Measurements from ENCODE around the gene PRELID3B.

The PRELID3B gene

DNA sequence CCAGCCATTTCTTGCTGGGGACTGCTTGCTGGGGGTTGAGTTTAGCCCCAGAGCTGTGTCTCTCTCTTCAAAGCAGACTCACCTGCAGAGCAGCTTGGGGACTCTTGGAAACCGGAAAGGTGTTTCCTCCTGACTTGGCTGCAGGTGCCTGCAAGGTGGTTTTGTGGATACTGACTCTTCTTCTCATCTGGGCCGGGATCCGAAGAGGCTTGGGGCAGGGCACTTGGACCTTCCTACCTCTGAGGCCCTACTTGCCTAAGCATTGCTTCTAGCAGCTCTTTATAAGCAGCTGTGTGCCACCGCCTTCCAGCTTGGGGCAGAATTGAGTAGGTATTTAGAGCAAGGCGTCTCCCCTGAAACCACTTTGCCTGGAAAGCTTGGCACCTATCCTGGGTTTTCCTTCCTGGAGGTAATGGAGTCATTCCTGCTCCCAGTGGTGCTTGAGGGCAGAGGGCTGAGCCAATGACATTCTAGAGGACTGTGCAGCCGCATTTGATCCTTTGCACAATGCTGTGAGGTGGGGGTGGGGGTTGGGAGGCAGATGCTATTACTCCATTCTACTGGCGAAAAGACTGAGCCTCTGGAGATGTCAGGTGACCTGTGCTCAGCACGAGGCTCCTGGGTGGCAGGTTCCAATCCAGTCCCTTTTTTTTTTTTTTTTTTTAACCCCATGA is 32.1 kb downstream of the PRELID3B start:
- DNase-seq (ENCODE audit: low read depth, low spot score), result no peak

DNA sequence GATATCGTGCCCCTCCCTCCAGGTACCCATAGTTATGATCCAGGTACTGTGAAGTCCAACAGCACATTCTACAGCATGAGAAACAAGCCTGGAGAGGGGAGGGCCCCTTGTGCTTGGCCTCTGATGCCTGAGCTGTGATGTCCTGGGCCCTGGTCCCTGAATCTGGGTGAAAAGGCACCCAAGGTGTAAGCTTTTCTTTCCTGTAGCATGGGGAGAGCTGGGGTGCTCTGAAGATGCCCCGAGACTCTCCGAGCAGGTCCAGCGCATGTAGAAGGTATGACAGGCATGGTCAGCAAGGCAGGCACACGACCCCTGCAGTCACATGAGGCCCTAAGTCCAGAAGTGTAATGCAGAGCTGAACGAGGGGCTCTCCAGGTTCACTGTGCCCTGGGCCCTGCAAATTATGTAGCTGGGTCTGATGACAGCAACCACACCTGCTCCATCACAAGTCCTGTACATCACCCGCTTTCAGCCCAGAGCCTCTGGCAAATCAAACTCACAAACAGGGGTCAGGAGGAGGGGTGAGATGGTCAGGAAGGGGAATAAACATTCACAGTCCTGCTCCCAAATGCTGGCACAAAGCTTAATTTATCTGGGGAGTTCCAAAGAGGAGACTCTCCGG is 33.8 kb downstream of the PRELID3B start:
- no peak for DNase-seq (ENCODE audit: low read depth, low spot score)

DNA sequence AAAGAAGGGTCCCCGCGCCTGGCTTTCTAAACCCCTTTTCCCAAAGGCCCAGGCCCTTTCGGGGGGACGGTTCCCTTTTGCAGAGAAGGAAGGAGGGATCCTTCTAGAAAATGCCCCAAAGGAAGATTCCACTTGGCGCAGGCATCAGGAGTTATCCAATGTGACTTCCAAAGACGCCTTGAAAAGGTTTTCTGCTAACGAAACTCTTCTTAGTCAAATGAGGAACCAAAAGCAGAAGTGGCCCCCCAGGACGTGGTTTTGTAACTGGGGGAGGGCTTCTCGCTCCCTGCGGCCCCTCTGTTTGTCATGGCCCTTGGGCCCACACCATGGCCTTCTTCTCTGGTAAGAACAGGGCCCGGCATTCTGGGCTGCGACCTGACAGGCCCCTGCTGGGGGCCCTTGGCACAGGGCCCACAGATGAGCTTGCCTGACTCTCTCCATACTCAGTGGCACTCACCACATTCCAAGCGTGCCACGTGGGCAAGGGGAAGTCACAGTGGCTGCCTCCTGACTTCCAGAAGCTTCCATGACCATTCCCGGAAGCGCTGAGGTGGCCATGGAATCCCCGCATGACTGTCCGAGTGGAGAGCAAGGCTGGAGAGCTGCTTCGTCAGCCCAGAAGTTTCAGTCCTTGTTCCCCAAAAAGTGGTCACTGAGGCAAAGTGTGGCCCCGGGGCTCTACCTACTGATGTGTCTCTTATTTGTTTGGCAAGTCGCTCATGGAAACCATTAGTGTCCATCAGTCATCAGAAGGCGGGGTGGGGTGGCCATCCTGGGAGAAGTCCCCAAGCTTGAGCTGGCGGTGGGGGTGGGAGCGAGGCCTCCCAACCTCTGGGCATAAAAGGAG is 34.7 kb downstream of the PRELID3B start:
- DNase-seq (ENCODE audit: low read depth, low spot score), result no peak

DNA sequence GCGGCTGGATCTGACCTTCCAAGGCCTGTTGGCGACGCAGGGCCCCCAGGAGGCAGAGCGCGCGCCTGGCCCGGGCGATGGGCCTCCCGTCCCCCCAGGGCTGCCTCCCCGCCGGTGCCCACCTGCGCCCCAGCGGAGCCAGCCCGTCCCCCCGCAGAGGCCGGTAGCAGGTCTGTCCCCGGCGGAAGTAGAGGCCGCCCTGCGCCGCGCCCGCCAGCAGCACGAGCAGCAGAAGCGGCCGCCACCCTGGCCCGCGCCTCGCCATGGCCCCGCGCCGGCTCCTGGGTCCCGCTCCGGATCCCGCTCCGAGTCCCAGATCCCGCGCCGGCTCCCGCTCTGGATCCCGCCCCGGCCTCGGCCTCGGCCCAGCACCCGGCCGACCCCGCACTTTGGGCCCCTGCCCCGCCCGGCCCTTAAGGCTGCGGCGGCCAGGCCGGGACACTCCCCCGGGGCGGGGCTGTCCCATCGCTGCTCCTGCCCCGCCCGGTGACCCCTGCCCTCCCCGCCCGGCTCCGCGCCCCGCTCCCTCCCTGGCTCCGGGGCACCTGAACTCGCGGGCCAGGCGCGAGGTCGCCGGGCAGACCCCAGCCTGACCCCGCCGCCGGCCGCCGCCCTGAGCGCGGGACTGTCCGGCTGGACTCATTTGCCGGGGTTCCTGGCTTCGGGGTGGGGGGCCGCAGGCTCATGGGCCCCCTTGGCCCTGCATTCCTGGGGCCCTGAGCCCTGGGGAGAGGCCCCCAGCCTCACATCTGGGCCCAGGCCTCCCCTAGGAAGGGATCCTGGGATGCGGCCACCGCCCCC is 35.5 kb downstream of the PRELID3B start, which contains the start of gene CTSZ:
Gene CTSZ, minus strand, starts transcription at position 391 of the 801 bp plus-strand sequence. Its CDS starts 126 bp downstream, at position 265.
- no peak for DNase-seq (ENCODE audit: low read depth, low spot score)

DNA sequence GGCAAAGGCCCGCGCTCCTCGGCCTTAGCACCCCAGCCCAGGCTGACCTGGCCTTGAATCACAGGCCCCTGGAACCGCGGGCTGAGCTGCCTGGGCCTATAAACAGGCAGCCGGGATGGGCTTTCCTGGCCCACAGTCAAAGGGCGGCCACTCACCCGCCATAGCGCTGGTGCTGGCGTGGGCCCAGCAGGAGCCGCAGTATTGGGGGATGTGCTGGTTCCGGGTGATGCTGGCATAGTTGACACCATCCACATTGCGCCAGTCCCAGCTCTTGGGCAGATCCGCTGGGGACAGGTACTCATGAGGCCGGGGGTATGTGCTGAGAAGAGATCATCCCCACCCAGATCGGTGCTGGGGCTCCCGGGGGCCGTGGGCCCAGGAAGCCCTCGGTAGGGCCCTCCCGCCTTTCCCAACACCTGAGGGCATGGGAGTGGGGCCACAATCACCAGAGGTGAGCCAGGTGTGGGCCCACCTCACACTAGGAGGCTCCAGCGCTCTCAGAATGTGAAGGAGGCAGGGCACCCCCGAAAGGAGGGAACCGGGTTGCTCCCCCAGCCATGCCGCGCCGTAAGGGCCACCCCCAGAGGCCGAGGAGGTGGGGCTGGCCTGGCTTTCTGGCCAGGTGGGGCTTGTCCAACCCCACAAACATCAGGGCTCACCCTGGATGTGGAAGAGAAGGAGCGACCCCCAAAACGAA is 36.3 kb downstream of the PRELID3B start:
- DNase-seq (ENCODE audit: low read depth, low spot score), result no peak

DNA sequence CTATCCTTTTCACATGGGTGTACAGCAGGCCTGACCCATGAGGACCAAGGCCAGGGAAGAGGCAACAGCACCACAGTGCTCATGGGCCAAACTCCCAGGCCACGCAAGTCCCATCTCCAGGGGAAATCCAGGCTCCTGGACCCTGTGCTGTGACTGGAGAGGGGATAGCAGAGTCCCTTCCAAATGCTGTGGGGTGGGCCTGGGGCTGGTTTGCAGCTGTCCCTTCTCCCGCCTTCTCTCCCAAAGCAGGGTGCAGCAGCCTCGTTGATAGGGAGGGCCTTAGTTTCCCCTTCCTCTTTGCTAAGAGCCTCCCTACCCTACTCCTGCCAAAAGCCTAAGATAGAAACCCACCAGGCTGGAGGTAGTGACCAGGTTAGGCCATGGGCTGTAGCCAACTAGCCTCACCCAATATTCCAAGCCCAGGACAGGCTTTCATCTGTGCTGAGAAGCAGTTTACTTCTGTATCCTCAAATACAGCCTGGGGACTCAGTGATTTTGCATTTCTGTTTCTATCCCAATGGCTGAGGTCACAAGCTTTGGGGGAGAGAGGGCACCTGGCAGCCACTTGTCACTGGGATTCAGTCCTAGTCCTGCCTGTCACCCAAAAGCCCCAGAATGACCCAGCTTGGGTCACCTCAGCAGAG is 36.9 kb downstream of the PRELID3B start:
- DNase-seq (ENCODE audit: low read depth, low spot score), result no peak

DNA sequence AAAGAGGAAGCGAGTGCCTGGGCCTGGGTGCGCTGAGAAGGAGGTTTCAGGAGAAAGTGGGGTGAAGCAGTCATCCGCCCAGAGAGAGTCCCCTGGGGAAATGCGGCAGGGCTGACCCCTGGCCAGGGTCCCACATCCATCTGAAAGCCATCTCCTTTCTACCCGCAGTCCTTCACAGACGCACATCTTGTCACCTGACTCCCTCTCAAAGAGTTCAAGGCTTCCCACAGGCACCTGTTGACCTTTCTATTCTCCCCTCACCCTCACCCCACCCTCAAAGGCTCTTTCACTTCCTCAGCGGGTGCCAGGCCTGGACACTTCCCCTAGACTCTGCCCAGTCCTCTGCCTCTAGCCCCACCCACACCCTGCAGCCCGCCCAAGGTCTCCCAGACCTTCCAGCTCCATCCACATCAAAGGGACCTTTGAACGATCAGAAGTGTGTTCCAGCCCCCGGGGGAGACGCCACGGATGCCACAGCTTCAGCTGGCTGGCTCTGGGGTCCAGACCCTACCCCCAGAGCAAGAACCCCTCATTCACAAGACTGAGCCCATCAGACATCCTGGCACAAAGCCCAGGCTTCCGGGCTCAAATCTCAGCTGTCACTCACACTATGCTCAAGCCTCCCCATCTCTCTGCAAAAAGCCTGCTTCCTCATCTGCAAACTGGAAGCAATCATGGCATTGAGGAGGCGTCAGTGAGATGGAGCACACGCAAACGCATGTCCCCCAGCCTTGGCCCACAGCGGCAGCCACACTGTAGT is 37.6 kb downstream of the PRELID3B start:
- no peak for DNase-seq (ENCODE audit: low read depth, low spot score)

DNA sequence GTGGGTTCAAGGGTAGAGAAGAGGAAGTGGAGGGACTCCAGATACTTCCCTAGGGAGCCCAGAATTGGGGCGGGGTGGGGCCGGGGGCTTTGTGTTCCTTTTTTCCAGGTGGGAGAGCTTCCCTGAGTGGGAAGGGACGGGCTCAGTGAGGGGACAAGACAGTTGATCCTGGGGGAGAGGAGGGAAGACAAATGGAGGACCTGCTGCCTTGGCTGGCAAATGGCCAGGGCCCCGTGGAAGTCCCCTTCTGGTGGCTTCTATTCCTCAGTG is 38.2 kb downstream of the PRELID3B start:
- no peak for DNase-seq (ENCODE audit: low read depth, low spot score)

DNA sequence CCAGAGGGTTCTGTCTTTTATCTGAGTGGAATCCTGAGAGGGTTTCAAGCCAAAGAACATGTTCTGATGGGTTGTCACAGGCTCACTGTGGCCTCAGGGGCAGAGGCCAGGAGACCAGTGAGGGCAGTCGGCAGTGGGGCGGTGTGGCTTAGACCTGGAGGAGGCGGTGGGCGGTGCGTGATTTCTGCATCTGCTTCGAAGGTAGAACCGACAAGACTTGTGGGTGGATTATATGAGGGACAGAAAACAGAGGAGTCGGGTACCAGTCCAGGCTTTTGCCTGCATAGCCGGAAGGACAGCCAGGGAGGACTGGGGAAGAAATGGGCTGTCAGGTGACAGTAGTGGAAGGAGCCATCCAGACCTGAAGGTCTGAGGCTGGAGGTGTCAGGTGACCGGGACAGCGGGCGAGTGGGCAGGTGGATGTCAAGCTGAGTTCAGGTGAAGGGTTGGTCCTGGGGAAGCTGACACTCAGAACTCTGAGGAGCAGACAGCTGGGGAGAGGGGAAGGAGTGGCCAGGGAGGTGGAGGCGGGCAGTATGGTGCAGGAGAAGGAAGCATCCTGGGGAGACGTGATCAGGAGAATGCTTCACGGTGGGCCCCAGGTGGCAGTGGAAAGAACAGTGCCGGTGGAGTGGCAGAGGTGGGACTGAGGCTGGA is 38.6 kb downstream of the PRELID3B start:
- no peak for DNase-seq (ENCODE audit: low read depth, low spot score)

DNA sequence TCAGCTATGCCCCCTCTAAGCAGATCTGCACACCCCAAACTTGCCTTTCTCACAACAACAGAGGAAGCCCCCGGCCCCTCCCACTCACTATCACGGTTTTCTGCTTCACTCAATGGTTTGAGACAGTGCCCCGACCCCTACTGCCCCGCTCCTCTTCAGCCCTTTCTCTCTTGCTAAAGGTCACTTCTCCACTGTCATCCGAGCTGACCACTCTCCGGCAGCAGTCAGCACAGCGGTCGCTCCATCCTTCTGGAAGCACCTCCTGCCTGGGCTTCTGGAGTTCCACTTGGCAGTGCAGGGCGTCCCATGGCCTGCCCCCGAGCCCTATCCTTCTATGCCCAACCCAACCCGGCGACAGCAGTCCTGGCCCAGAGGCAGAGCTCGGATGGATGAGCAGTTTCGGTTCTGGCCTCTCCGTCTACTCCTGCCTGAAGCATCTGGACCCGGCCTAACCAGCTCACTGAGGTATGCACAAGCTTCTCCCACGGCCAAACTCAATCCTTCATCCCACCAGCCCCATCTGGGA is 39.6 kb downstream of the PRELID3B start:
- DNase-seq (ENCODE audit: low read depth, low spot score), result no peak

DNA sequence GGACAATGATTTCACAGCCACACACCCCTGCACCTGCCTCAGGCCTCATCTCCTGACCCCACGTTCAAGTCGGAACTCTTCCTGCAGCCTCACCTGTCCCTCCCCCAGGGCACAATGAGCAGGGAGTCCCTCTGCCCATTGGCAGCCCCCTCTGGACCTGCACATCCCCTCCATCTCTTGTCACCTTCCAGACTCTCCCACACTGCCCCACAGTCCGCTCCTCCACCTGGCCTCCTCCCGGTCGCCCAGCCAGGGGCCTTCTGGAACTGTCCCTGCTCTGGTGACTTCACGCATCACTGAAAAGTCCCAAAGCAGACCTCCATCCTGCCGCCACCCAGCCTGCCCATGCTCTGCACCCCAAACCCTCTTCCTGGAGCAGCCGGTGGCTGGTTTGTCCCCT is 40.2 kb downstream of the PRELID3B start:
- DNase-seq (ENCODE audit: low read depth, low spot score), result no peak

DNA sequence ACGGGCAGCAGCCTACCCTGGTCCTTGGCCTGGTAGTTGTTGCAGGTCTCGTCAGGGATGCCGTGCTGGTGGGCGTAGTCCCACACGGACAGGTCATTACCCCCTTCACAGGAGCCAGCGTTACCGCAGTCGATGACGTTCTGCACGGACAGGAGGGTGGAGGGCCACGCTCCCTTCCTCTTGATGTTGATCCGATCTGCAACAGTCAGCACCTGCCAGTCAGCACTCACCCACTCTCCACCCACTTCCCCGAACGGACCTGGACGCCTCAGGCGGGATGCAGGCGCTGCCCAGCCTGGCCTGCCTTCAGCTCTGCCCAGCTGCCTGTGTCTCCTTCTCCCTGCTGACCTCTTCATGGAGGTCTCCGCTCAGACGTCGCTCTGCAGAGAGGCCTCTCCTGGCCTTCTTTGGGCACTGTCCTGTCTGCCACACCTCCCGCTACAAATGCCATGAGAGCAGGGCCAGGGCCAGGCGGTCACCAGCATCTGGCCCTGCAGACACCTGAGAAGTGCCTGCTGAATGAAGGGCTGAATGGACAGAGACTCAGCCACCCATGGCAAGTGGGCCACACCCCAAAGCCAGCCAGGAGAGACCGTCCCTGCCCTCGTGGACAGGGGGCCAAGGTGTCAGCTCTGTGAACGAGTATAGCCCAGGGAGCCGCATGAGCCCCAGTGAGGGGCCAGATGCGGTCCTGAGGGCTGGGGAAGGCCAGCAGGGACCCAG is 41.0 kb downstream of the PRELID3B start:
- DNase-seq (ENCODE audit: low read depth, low spot score), result no peak

DNA sequence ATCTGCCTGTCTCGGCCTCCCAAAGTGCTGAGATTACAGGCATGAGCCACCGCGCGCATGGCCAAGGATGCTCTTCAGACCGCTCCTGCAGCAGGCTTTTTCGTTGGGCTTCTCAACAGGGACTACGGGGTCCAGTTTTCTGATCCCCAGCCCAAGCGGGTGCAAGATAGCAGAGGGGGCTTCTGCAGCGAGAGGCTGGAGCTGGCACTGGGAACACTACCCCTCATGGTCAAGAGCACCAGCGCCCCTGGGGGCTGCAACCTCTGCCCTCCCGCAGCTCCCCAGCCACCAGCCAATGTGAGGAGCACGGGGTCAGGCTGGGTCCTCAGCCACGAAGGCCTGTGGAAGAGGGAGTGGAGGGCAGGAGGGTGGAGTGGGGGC is 41.5 kb downstream of the PRELID3B start:
- DNase-seq (ENCODE audit: low read depth, low spot score), result no peak

DNA sequence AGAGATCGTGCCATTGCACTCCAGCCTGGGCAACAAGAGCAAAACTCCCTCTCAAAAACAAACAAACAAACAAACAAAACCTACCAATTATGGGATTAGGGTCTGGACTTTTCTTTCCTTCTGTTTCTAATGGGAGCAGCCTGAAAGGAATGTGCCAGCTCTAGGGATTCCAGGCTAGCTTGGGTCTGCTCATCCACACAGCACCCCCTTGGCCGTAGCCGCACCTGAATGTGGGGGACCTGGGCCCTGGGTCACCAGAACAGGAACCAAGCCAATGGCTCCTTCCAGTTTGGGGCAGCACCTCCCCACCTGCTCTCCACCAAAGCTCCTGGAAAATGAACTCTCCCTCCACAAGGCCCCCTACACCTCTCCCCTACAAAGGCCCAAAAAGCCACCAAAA is 42.3 kb downstream of the PRELID3B start:
- no peak for DNase-seq (ENCODE audit: low read depth, low spot score)

DNA sequence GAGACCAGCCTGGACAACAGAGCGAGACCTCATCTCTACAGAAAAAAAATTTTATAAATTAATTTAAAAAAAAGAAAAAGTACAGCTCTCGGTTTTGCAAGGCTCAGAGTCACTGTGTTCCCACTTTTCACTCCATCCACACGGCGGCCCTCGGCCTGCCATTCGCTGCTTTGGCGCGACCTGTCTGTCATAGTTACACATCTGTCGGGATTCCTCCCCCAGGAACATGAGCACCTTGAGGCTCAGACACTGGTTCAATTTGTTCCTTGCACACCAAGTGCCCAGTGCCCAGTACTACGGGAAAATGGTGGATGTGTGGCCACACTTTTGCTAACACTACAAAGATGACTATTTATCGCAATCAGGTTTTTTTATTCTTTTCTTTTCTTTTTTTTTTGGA is 43.9 kb downstream of the PRELID3B start:
- no peak for DNase-seq (ENCODE audit: low read depth, low spot score)

DNA sequence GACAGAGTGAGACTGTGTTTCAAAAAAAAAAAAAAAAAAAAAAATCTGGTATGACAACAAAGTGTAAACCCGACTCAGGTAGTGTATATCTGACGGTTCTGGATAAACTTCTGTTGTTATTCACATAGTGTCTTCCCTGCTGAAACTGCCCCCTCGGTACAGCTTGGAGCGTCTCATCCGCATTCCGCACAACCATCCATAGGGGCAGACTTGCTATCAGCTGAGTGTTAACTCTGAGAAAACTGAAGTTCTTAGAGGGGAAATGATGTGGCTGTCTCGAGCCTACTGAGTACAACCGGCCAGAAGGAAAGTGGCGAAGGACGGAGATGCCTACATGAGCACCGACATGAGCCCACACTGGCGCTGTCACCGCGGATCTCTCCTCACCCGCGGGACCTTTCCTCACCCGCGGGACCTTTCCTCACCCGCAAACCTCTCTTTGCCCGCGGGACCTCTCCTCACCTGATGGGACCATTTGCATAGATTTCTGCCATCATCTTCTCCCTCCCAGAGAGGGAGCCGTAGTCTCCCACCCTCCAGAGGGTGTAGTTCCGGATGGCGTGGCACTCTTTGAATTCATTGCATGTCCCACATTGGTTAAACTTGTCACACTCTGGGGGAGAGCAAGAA is 45.3 kb downstream of the PRELID3B start:
- no peak for DNase-seq (ENCODE audit: low read depth, low spot score)

DNA sequence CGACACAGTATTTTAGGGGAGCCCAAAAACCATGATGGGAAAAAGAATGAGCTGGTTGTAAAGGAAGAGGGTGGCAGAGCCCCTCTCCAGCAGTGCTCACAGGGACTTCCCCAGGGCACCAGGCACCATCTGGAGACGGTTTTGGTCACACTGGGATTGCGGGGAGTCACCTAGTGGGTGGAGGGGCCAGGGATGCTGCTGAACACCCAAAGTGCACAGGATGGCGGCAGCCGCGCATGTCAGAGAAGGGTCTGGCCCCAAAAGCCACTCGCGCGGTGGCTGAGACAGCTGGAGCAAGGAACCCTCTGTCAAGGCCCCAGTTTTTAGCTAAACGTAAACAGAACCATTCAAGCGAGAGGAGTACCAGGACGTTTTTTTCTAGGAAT is 46.4 kb downstream of the PRELID3B start:
- no peak for DNase-seq (ENCODE audit: low read depth, low spot score)

DNA sequence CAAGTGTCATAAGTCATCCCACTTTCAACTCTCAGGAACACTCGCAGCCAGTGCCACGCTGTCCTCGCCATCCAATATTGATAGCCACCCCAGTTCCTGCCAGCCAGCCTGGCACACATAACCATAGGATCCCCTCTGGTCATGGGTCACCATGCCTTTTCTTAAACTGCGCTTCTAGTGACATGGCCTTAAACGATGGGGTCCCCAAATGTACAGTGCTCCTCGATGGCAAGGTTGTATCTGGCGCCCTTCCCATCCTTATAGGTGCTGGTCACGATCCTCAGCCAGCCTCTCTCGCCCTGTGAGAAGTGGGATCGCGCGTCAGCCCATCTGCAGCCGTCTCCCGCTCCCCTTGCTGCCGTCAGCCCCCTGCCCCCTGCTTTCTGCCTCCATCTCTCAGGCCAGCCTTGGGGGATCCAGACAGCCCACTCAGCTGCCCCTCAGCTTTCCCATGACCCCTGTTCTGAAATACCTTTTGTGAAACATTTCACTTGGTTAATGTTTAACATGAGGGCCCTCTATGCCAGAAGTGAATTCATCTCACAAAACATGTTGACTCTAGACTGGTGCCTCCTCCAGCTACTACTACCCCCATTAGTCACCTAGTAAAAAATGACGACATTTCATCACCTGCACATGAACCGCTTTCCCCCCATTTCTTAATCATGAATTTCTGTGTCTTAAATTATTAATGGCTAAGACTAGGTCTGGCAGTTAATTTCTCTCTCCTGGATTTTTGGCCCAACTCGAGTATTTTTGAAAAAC is 46.9 kb downstream of the PRELID3B start:
- no peak for DNase-seq (ENCODE audit: low read depth, low spot score)

Measured in activated CD4-positive, CD25-positive, alpha-beta regulatory T cell treated with anti-CD3 and anti-CD28 coated beads, Interleukin-2, amount 50 U/mL, for 16 hours (primary cell).